Glomerular visceral epithelial cell (primary cell): ENCODE measurements around the gene KCNJ16.
A peak's percentile ranks its signal among the peaks of the same experiment; 100 is the strongest.

Experiments
- DNase-seq: peaks from one replicate; pipeline ENCODE4 v3.0.0-alpha.2; 2016; ENCODE audit errors: extremely low spot score

Gene KCNJ16

DNA sequence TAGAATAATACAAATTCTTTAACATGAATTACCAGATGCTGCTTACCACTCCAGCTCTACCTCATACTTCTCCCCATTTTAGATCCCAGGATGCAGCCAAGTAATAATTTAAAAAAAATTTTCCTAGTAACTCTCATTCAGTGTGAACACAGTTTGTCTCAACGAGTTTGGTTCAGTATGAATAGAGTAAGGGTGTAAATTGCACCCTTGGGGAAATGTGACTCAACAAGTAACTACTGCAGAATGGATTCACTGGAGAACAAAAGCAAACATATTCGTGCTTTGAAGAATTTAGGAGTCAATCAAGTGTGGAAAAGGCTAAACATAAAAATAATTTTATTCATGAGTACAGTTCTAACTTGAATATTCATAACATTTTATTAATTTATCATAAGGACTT lies 23.0 kb downstream of the KCNJ16 start:
- no peak for DNase-seq

DNA sequence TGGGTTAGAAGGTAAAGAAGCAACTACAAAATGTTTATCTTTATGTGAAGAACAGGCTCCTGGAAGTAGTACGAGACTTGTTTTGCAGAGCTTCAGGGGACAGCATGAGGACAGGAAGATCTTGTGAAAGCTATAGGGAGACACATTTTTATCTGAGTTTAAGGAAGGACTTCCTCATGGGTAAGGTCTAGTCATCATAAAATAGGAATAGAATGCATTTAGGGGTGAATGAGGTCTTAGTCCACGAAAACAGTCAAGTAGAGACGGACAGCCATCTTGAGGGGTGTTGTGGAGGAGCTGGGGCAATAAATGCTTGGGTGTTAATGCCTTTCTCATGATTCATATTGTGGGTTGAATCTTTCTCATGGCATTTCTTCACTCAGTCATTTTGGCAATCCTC lies 24.3 kb downstream of the KCNJ16 start:
- DNase-seq = no peak

DNA sequence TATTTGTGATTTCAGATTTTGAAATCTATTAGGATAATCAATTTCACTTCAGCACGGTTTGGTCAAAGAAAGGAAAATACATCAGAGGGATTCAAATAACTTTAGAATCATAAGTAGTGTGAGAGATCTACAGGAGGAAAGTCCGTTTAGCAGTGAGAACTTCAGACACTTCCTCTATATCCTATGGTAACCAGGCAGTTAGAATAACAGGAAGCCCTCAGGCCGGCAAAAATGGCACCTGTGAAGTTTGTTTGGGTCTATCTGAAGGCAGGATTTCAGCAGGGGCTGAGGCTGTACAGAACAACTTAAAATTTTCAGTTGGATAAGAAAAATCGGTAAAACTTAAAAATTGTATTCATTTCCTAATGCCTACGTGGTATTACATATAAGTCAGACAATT lies 24.9 kb downstream of the KCNJ16 start:
- no peak for DNase-seq

DNA sequence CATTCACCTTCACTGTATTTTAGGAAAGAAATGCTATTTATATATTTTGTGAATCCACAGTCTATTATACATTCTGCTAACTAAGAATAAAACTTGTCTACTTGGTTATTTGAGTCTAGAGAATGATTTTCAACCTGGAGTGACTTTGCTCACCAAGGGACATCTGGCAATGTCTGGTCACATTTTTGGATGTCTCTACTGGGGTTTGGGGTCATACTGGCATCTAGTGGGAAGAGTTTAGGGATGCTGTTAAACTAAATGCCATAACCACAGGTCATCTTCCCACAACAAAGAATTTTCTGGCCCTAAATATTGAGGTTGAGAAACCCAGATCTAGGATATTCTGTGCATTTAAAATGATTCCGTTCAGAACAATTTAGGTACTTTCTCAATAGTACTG lies 26.0 kb downstream of the KCNJ16 start:
- peak; percentile 17 for DNase-seq

DNA sequence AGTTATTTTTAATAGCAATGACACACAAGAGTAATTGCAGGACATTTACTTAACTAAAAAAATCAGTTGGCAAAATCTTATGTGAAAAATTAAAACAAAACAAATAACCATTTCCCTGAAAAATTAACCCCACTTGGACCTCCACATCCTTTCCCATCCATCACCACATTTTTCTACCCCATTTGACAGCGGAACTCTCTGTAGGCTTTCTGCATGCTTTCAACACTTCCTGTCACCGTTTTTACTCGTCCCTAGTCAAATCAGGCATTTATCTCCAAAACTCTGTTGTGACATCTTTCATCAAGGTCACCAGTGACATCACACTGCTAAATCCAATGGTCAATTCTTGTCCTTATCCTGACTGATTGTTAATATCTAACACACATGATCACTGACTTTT lies 27.5 kb downstream of the KCNJ16 start:
- no peak for DNase-seq

DNA sequence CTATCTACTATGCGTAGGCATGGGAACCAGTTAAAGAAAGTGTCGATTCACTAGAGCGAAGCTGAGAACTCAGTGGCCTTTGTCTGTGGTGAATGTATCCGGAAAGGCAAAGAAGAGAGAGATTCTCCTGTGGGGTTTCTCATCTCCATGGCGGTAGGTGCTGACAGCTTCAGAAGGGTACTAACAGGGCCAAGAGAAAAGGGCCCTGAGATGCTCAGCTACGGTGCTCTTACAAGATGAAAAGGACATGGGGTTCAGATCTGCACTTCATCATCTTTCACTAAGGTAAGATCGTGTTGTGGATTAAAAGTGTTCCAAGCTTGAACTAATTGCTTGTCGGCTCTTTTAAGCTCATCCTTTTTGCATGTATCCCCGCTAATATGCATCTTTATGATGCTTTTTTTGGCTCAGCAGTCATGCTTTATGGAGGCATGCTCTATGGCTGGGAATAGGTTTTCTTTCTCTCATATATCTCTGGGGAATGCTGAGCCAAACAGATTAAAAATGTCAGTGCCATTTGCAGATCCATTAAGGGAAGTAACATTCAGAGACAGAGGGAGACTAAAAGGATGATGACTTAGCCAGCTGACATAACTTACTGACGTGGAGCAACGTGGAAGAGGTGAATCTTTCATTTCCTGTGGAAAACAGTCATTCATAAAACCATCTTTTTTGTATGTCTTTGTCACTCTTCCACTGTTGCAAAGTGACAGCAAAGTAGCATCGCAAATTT lies 29.9 kb downstream of the KCNJ16 start:
- no peak for DNase-seq

DNA sequence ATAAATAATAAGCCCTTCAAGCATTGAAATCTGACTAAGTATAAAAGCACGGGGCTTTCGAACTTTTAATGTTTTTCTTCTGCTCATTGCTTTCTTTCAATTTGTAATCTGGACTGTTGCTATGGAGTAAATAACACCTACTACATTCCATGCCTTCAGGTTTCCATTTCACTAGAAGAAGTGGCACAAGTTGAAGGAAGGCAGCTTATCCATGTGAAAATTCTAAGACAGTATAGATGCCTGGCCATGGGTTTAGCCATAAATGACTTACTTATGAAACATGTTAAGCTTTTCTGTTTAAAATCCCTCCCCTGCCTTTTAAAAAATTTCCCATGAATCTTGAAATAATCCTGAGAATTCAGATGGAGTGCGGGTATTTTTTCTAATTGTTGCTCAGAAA lies 30.6 kb downstream of the KCNJ16 start:
- no peak for DNase-seq

DNA sequence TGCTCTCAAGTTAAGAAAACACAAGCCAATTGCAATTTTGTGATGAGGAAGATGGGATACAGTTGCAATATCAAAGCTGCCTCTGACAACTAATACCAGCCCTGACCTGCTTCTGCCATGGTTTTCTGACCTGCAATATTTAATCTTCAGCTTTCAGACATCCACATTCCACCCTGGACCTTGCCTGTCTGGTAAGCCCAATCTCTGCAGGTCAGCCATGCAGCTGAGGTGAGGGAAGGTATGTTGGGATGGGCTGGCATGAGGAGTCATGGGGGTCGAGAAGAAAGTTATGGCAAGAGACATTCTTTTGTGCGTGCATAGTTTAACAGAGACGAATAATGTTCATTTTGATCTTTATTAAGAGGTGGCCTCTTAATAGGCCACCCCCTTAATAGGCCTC lies 31.5 kb downstream of the KCNJ16 start:
- no peak for DNase-seq

DNA sequence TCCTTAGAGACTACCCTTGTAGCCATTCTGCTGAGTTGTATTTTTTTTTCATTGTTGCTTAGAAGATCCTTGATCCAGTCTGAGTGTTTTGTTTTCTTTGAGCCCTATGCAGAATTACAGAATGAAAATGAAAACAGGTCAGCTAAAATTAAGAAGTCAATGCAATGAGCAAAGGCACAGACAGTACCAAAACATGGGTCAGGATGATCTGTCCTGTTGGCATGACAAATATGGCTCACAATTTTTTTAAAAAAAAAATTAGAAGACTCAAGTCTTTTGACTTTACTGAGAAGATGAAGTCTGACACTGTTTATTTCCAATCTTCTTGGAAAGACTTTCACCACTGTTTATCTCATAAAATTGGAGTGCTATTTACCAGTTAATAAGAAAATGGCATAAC lies 32.4 kb downstream of the KCNJ16 start:
- no peak for DNase-seq

DNA sequence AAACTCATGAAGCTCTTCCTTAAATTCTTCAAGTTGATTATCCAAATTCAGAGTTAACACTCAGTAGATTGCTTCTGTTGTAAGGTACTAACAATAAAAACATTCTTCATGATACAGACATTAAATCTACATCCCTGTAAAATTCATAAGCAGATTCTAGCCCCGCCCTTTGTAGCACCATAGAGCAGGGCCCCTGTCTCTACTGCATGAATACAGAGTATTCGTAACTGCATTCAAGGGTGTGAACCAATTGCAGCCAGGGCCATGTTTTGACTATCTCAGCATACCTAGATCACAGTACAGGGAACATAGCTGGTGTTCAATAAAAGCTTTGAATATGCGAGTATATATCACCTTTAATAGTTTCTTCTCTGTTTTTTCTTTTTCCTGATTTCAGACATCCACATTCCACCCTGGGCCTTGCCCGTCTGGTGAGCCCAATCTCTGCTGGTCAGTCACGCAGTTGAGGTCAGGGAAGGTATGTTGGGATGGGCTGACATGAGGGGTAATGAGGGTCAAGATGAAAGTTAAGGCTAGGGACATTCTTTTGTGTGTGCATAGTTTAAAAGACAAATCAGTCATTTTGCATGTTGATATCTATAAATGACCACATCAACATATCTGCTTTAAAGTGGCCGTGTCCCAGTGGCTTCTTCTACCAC lies 33.0 kb downstream of the KCNJ16 start:
- DNase-seq = no peak

DNA sequence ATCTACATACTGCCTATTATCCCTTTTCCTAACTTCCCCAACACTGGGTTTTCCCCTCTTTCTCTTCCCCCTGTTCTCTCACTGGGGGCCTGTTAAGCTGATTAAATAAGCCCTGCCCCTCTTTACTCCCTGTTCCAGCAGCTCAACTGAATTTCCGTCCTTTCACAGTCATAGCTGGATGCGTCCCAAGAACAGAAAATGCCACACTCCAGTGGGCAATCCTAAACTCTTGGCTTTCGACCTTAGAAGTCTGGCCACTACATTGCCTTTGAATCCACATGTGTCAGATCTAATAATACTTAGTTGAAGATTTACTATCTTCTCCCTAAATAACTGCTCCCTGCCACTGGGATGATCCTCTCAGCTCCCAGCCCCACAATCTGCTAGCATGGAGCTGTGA lies 34.5 kb downstream of the KCNJ16 start:
- DNase-seq = peak; percentile 87

DNA sequence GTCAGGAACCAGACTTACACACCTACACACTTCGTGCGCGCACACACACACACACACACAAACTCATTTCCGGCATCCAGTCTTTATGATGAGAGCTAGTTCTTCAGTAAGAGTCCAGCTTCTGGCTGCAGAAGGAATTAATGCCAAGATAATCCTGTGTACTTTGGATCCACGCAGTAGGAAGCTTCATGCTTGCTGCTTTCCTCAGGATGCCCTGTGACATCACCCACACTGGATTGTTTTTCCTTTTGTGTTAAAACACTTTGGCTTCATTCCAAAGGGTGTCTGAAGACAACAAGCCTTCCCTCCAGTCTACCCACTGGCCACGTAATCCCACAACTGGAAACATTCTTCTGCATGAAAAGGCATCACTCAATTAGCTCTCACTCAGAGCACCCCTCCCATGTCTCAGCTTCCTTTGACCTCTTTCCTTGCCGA lies 35.4 kb downstream of the KCNJ16 start:
- peak; percentile 91 for DNase-seq

DNA sequence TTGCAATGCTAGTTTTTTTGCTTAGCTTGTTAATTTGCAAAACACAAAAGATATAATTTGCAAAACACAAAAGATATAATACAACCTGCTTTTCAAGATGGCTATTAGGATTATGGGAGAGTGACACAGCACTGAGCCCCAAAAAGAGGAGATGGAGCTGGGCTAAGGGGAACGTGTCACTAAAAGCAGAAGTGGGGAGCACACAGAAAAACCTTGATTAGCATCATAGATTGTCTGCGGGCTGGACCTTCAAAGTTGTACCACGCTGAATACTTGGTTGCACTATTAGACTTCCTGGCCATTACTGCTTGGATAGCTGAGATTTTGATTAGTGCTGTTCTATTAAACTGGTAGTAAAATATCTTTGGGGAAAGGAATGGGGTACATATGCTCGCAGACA lies 36.2 kb downstream of the KCNJ16 start:
- DNase-seq = no peak

DNA sequence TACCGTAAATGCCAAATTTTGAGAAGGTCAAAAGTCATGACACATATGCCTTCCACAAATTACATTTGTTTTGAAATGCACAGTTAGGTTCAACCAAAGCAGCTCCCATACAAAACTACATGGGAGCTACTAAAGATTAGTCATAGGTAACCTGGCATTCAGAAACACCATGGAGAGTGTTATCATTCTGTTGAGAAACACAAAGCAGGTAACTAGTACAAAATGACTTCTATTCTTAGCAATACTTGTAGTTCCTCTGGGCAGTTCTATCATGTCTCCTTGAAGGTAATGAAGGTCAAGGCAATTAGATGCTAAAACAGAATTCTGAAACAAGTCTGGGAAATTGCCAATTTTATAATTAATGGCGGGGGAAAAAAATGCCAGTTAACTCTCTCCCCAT lies 39.4 kb downstream of the KCNJ16 start:
- DNase-seq = no peak

DNA sequence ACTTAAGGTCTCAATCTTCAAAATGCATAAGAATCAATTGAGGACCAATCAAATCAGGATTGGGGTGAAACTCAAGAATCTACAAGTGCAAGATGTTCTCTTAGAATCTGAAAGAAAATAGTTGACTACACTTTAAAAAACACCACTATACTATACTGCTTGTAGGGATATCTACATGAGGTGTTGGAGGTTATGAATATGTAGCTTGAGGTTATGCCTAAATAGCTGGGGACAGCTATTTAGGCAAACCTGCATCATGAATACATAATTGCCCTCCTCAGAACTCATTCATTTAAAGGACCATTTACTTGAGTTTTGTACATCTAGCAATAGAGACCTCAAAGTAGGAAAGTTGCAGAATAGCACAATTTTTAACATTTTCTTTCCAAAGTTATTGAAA lies 40.1 kb downstream of the KCNJ16 start:
- DNase-seq = no peak

DNA sequence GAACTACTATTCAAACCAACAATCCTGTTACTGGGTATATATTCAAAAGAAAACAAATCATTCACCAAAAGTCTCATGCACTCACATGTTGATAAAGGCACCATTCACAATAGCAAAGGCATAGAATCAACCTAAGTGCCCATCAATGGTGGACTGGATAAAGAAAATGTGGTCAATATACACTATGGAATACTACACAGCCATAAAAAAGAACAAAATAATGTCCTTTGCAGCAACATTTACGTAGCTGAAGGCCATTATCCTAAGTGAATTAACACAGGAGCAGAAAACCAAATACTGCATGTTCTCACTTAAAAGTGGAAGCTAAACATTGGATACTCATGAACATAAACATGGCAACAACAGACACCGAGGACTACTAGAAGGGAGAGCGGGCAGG lies 41.9 kb downstream of the KCNJ16 start:
- no peak for DNase-seq

DNA sequence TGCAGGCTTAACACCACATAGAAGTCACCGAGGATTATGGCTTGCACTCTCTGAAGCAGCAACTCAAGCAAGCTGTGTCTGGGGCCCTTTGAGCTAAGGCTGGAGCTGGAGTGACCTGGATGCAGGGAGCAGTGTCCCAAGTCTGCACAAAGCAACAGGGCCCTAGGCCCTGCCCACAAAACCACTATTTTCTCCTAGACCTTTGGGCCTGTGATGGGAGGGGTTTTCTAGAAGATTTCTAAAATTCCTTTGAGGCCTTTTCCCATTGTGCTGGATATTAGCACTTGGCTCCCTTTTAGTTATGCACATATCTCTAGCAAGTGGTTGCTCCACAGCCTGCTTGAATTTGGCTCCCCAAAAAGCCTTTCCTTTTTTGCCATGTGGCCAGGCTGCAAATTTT lies 44.5 kb downstream of the KCNJ16 start:
- no peak for DNase-seq

DNA sequence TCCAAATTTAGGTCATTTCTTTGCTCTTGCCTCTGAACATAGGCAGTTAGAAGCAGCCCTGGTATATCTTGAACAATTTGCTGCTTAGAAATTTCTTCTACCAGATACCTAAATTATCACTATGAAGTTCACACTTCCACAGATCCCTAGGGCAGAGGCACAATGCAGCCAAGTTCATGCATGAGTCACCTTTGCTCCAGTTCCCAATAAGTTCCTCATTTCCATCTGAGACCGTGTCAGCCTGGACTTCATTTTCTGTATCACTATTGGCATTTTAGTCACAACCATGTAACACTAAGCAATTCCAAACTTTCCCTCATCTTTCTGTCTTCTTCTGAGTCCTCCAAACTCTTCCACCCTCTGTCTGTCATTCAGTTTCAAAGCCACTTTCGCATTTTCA lies 45.0 kb downstream of the KCNJ16 start:
- no peak for DNase-seq

DNA sequence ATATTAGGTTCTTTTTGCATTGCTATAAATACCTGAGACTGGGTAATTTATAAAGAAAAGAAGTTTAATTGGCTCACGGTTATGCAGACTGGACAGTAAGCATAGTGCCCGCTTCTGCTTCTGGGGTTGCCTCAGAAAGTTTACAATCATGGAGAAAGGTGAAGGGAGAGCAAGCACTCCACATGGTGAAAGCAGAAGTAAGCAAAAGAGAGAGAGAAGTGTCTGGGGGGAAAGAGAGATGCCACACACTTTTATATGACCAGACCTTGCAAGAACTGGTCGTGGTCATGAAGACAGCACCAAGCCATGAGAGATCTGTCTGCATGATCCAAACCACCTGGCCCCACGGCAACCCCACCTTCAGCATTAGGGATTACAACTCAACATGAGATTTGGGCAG lies 45.4 kb downstream of the KCNJ16 start:
- DNase-seq = no peak

DNA sequence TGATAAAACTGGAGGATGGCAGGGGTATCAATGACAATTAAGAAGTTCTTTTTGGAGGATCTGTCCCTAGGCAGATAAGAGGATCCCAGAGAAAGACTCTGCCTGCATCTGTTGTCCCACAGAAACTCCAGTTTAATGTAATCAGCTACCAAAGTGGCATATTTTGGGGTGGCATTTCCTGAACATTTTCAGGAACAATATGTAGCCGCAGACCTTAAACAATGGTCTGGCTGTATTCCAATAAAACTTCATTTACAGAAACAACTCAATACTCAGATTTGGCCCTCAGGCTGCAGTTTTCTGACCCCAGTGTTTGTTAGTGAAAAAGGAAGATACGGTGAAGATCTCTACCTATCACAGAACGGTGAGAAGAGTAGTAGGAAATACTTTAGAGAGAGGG lies 46.1 kb downstream of the KCNJ16 start:
- no peak for DNase-seq

DNA sequence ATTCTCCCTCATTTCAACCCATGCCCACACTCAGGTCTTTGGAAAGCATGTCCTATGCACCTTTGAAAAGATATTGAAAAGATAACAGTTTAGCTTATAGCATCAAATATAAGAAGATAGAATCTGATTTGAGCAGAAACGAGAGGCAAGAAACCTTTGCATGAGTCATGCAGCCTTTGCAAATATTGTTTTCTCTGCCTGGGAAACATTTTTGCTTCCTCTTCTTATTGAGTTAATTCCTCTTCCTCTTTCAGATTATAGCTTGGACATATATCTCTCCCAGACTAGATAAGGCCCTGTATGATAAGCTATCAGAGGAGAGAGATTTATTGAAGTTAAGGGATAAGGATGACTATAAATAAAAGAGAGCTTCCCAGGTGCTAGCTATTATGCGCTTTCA lies 48.2 kb downstream of the KCNJ16 start:
- DNase-seq = no peak

DNA sequence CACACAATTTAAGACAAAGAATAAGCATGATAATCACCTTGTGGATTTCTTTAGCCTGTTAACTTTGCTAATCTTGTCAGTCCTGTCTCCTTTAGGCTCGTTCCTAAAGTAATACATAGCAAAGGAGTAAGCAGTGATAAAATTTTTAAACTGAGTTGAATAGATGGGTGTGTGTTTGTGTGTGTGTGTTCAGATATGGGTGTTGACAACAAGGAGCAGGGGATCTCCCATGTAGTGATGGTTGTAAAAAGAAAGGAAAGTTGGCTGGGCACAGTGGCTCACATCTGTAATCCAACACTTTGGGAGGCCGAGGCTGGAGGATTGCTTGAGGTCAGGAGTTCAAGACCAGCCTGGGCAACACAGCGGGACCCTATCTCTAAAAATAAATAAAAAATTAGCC lies 49.7 kb downstream of the KCNJ16 start:
- no peak for DNase-seq

DNA sequence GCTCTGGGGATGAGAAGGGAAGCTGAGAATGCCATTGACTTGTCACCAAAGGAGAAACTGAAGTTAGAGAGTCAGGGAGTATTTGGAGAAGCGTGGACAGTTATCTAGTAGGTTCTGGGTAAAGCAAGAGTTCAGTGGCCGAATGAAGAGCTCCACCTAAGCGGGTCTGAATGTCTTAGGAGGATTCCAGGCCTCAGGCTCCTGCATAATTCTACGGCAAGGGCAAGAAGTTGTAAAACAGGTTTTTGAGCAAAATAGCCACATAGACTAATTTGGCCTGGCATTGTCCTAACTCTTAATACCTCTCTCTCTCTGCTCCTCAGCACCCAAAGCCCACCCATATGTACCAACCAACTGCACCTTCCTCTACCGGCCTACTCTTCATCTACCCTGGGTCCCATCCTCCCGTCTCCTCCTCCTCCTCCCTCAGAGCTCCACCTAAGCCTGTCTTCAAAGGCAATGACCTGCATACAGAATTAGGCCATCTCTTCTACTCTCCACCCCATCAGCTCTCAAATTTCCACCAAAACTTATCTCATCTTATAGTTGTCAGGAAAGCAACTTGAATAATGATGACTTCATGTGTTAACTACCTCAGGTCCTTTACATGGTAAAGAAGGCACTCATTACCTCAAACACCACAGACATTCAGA lies 52.3 kb downstream of the KCNJ16 start:
- DNase-seq = no peak
